ENCODE results near the gene KLK12. TPM values are rescaled to one million over a fixed set of nuclear protein-coding genes. Genes with fewer than 3 reads are reported as not detected.

KLK12 gene
- total and polyA plus RNA-seq, 2 donors (not counting 3 experiments of a cell fraction or from before 2014, with no cell fraction given), result not detected

- Histone ChIP-seq H2AFZ (ENCODE audit: low read depth, low read length) (no peak overlapping the region), H3K4me2 (ENCODE audit: insufficient read depth, low read length) (no peak overlapping the region), H3K79me2 (ENCODE audit: control insufficient read depth, insufficient read depth, low read length) (no peaks in the 10 kb centered on the region), H4K20me1 (replicated peaks; ENCODE audit: control insufficient read depth, extremely low read depth, insufficient read depth, low read length) (no peaks in the 10 kb centered on the region), H3K36me3 (ENCODE audit: control insufficient read depth in 2 of 2, extremely low read depth in 1 of 2, insufficient read depth in 2 of 2, low read length in 2 of 2) (no peaks in the 10 kb centered on the region), H3K4me3 (replicated peaks in 1 of 3; ENCODE audit: insufficient read depth in 1 of 3, low read depth in 1 of 3, low read length in 3 of 3) (no peak overlapping the region), H3K4me1 (ENCODE audit: control insufficient read depth, extremely low read depth, insufficient read depth, low read length) (no peaks in the 10 kb centered on the region), H3K9ac (replicated peaks; ENCODE audit: extremely low read depth, insufficient read depth, low read length) (no peak overlapping the region), H3K27me3 (ENCODE audit: control insufficient read depth in 2 of 2, insufficient read depth in 2 of 2, low read length in 2 of 2) (no peaks in the 10 kb centered on the region), H3K9me1 (replicated peaks; ENCODE audit: control insufficient read depth, extremely low read depth, insufficient read depth, low read length) (no peaks in the 10 kb centered on the region), H3K27ac (ENCODE audit: insufficient read depth, low read depth, low read length) (no peak overlapping the region), H3K9me3 (replicated peaks; ENCODE audit: control insufficient read depth, insufficient read depth, low read length) (no peaks in the 10 kb centered on the region)
- FAIRE-seq (no peak), DNase-seq (ENCODE audit: low read depth, low spot score) (no peak)
- dilution Hi-C loops (cut with MboI; ENCODE audit: extremely low pct_ligation_motif_present, low sequenced_read_pairs) (no loop called here), intact Hi-C loops (cut with micrococcal nuclease) (no loop called here)
- ChIA-PET POLR2A (no interaction called here), CTCF (interaction anchor here (2.6 kb wide), 1 partner anchor 21 kb away, joined by 7 read pairs; no protein-coding TSS in a partner anchor)
- BruUV-seq (replicated peaks), result no TSS peak
- no peak for TF ChIP-seq FOS (IDR thresholded peaks at IDR 0.05; ENCODE audit: borderline replicate concordance, insufficient read depth, low read length)
- TF ChIP-seq, protein P1, sequence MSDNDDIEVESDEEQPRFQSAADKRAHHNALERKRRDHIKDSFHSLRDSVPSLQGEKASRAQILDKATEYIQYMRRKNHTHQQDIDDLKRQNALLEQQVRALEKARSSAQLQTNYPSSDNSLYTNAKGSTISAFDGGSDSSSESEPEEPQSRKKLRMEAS (IDR thresholded peaks at IDR 0.05; ENCODE audit: insufficient read depth, insufficient read length), result no peak
- TF ChIP-seq CTCF (IDR thresholded peaks at IDR 0.05; ENCODE audit: extremely low read depth in 1 of 2, insufficient read depth in 1 of 2, low read depth in 1 of 2, low read length in 2 of 2), result no peak
- TF ChIP-seq POLR2AphosphoS5 (IDR thresholded peaks at IDR 0.05; ENCODE audit: insufficient read depth, low read depth, low read length), result no peak
- TF ChIP-seq GATA2 (IDR thresholded peaks at IDR 0.05; ENCODE audit: insufficient read depth, insufficient read length, low read depth, low read length), result no peak
- no peak for TF ChIP-seq POLR2A (IDR thresholded peaks at IDR 0.05; ENCODE audit: low read depth, low read length)
- TF ChIP-seq EZH2 (IDR thresholded peaks at IDR 0.05; ENCODE audit: borderline replicate concordance, low read depth, low read length, severe bottlenecking), result no peak
- TF ChIP-seq JUN (IDR thresholded peaks at IDR 0.05; ENCODE audit: borderline replicate concordance, insufficient read depth, insufficient read length, low read depth), result no peak
- TF ChIP-seq MYC (IDR thresholded peaks at IDR 0.05; ENCODE audit: low read depth, low read length), result no peak
These were observed 34.4 kb downstream of the KLK12 start for GRCh38 chr19:51000426-51000825.

All from endothelial cell of umbilical vein (primary cell).